ENCODE data around the gene PRDM11.

Gene PRDM11

GRCh38 chr11:45174168-45174835 is 27.9 kb downstream of the PRDM11 start:
- no peak overlapping the region for H2AFZ ChIP-seq
- TF ChIP-seq, protein P1, sequence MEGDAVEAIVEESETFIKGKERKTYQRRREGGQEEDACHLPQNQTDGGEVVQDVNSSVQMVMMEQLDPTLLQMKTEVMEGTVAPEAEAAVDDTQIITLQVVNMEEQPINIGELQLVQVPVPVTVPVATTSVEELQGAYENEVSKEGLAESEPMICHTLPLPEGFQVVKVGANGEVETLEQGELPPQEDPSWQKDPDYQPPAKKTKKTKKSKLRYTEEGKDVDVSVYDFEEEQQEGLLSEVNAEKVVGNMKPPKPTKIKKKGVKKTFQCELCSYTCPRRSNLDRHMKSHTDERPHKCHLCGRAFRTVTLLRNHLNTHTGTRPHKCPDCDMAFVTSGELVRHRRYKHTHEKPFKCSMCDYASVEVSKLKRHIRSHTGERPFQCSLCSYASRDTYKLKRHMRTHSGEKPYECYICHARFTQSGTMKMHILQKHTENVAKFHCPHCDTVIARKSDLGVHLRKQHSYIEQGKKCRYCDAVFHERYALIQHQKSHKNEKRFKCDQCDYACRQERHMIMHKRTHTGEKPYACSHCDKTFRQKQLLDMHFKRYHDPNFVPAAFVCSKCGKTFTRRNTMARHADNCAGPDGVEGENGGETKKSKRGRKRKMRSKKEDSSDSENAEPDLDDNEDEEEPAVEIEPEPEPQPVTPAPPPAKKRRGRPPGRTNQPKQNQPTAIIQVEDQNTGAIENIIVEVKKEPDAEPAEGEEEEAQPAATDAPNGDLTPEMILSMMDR (IDR thresholded peaks at IDR 0.05), result no peak
- H3K9me3 ChIP-seq (ENCODE audit: control insufficient read depth, low read length), result no peaks in the 10 kb centered on the region
- H3K4me1 ChIP-seq, result no peaks in the 10 kb centered on the region
- H3K27ac ChIP-seq, result no peak overlapping the region
- no peak overlapping the region for H3K9ac ChIP-seq
- no peak overlapping the region for H3K4me2 ChIP-seq (ENCODE audit: low read length)
- H3K27me3 ChIP-seq (ENCODE audit: control insufficient read depth, insufficient read depth, low read length), result no peaks in the 10 kb centered on the region
- no peak overlapping the region for H3K4me3 ChIP-seq (ENCODE audit: low read depth, low read length)
- H3K36me3 ChIP-seq (ENCODE audit: control insufficient read depth, insufficient read depth, low read length), result no peaks in the 10 kb centered on the region
- H3K79me2 ChIP-seq, result no peaks in the 10 kb centered on the region

DNA sequence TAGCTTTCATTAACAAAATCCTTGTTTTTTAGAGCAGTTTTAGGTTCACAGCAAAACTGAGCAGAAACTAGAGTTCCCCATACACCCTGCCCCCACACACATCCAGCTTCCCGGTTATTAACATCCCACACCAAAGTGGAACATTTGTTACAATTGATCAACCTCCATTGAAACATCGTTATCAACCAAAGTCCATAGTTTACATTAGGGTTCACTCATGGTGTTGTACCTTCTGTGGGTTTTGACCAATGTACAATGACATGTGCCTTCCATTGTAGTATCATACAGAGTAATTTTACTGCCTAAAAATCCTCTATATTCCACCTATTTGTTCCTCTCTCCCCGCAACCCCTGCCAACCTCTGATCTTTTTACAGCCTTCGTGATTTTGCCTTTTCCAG is 28.5 kb downstream of the PRDM11 start:
- H3K79me2 ChIP-seq, result no peaks in the 10 kb centered on the region
- no peak overlapping the region for H3K9ac ChIP-seq
- no peak overlapping the region for H2AFZ ChIP-seq
- H3K4me1 ChIP-seq, result no peaks in the 10 kb centered on the region
- no peak overlapping the region for H3K4me3 ChIP-seq (ENCODE audit: low read depth, low read length)
- no peak overlapping the region for H3K27ac ChIP-seq
- no peaks in the 10 kb centered on the region for H3K36me3 ChIP-seq (ENCODE audit: control insufficient read depth, insufficient read depth, low read length)
- TF ChIP-seq, protein P1 (IDR thresholded peaks at IDR 0.05), result no peak
- H3K9me3 ChIP-seq (ENCODE audit: control insufficient read depth, low read length), result no peaks in the 10 kb centered on the region
- no peak overlapping the region for H3K4me2 ChIP-seq (ENCODE audit: low read length)
- H3K27me3 ChIP-seq (ENCODE audit: control insufficient read depth, insufficient read depth, low read length), result no peaks in the 10 kb centered on the region

GRCh38 chr11:45176996-45177395 is 30.6 kb downstream of the PRDM11 start:
- no peaks in the 10 kb centered on the region for H3K9me3 ChIP-seq (ENCODE audit: control insufficient read depth, low read length)
- H3K4me1 ChIP-seq, result no peaks in the 10 kb centered on the region
- no peak overlapping the region for H3K27ac ChIP-seq

DNA sequence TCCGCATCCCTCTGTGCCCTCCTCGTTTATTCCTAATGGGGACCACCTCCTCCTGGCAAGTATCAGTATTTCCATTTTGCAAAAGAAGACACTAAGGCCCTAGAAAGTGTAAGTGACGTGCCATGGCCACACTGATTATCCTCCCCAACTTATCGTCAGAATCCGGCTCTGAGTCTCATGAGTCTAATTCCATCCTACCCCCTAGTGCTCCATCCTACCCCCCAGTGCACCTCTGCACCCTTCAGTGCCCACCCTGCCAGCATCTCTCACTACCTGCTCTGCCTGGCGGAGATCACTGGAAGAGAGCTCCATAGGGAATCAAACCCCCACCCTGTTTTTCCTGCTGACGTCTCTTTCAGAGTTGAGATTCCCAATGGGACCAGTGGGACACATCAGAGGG is 31.8 kb downstream of the PRDM11 start:
- H3K4me1 ChIP-seq, result no peaks in the 10 kb centered on the region
- no peaks in the 10 kb centered on the region for H3K9me3 ChIP-seq (ENCODE audit: control insufficient read depth, low read length)
- H3K27ac ChIP-seq, result no peak overlapping the region
- H3K79me2 ChIP-seq, result no peaks in the 10 kb centered on the region
- no peak overlapping the region for H3K9ac ChIP-seq
- no peaks in the 10 kb centered on the region for H3K36me3 ChIP-seq (ENCODE audit: control insufficient read depth, insufficient read depth, low read length)
- no peak overlapping the region for H3K4me2 ChIP-seq (ENCODE audit: low read length)
- H2AFZ ChIP-seq, result no peak overlapping the region
- TF ChIP-seq, protein P1 (IDR thresholded peaks at IDR 0.05), result no peak
- H3K4me3 ChIP-seq (ENCODE audit: low read depth, low read length), result no peak overlapping the region
- H3K27me3 ChIP-seq (ENCODE audit: control insufficient read depth, insufficient read depth, low read length), result no peaks in the 10 kb centered on the region

More at GRCh38 chr11:45176996-45177395, 30.6 kb downstream of the PRDM11 start:
- Histone ChIP-seq H3K9ac (no peak overlapping the region), H3K79me2 (no peaks in the 10 kb centered on the region), H3K36me3 (ENCODE audit: control insufficient read depth, insufficient read depth, low read length) (no peaks in the 10 kb centered on the region), H3K4me3 (ENCODE audit: low read depth, low read length) (no peak overlapping the region), H3K27me3 (ENCODE audit: control insufficient read depth, insufficient read depth, low read length) (no peaks in the 10 kb centered on the region), H2AFZ (no peak overlapping the region), H3K4me2 (ENCODE audit: low read length) (no peak overlapping the region)
- TF ChIP-seq, protein P1 (IDR thresholded peaks at IDR 0.05), result no peak

All from parathyroid adenoma (tissue), 2 donors.